ENCODE measurements around the gene PDE6H. TPM values are rescaled to one million over a fixed set of nuclear protein-coding genes. Genes with fewer than 3 reads are reported as not detected.

The PDE6H gene
- total RNA-seq, 1 donor from 2014 or later, result not detected

GRCh38 chr12:14974633-14975032 is 1.8 kb downstream of the PDE6H start:
- DNase-seq (ENCODE audit: low read depth), result no peak

- DNase-seq (ENCODE audit: low read depth), result no peak
Observed at GRCh38 chr12:14975457-14975856, 2.6 kb downstream of the PDE6H start.

- no peak for DNase-seq (ENCODE audit: low read depth)
Observed at GRCh38 chr12:14976658-14977057, 3.8 kb downstream of the PDE6H start.

- no peak for DNase-seq (ENCODE audit: low read depth)
Observed at GRCh38 chr12:14979468-14979867, 6.6 kb downstream of the PDE6H start.

- no peak for DNase-seq (ENCODE audit: low read depth)
Observed at GRCh38 chr12:14981049-14981448, 8.2 kb downstream of the PDE6H start.

GRCh38 chr12:14982562-14982961 is 9.7 kb downstream of the PDE6H start:
- no peak for DNase-seq (ENCODE audit: low read depth)

GRCh38 chr12:14982991-14983390 is 10.1 kb downstream of the PDE6H start:
- no peak for DNase-seq (ENCODE audit: low read depth)

GRCh38 chr12:14984036-14984435 is 11.2 kb downstream of the PDE6H start:
- DNase-seq (ENCODE audit: low read depth), result no peak

GRCh38 chr12:14984766-14985285 is 12.0 kb downstream of the PDE6H start:
- no peak for DNase-seq (ENCODE audit: low read depth)

GRCh38 chr12:14986449-14986848 is 13.6 kb downstream of the PDE6H start:
- DNase-seq (ENCODE audit: low read depth), result no peak

GRCh38 chr12:14988035-14988434 is 15.2 kb downstream of the PDE6H start:
- DNase-seq (ENCODE audit: low read depth), result no peak

GRCh38 chr12:14989790-14990189 is 16.9 kb downstream of the PDE6H start:
- DNase-seq (ENCODE audit: low read depth), result no peak

- DNase-seq (ENCODE audit: low read depth), result no peak
Observed at GRCh38 chr12:14991069-14991468, 18.2 kb downstream of the PDE6H start.

- no peak for DNase-seq (ENCODE audit: low read depth)
Observed at GRCh38 chr12:14992673-14993072, 19.8 kb downstream of the PDE6H start.

- DNase-seq (ENCODE audit: low read depth), result no peak
Observed at GRCh38 chr12:14993117-14993516, 20.3 kb downstream of the PDE6H start.

- DNase-seq (ENCODE audit: low read depth), result peak; percentile 10
Observed at GRCh38 chr12:14993537-14994266, 20.9 kb downstream of the PDE6H start.

- DNase-seq (ENCODE audit: low read depth), result no peak
Observed at GRCh38 chr12:14994610-14995009, 21.8 kb downstream of the PDE6H start.

GRCh38 chr12:14995583-14996425 is 23.0 kb downstream of the PDE6H start:
- peak; percentile 81 for DNase-seq (ENCODE audit: low read depth)

GRCh38 chr12:14997998-14998397 is 25.2 kb downstream of the PDE6H start:
- DNase-seq (ENCODE audit: low read depth), result no peak

- no peak for DNase-seq (ENCODE audit: low read depth)
Observed at GRCh38 chr12:14999021-14999694, 26.3 kb downstream of the PDE6H start.

GRCh38 chr12:14999695-15000365 is 27.0 kb downstream of the PDE6H start:
- peak; percentile 29 for DNase-seq (ENCODE audit: low read depth)

- DNase-seq (ENCODE audit: low read depth), result no peak
Observed at GRCh38 chr12:15000575-15000974, 27.7 kb downstream of the PDE6H start.
